Stimulated activated CD8-positive, alpha-beta memory T cell treated with anti-CD3 and anti-CD28 coated beads, Interleukin-15, amount 100 ng/mL, for 48 hours (primary cell): Measurements from ENCODE around the gene HTT-AS.
"Not testable (repeated sequence)": the region's sequence is repeated elsewhere in the genome, so short reads cannot be mapped to it uniquely, and the experiment has no call there.

Source experiments
- DNase-seq, 2 donors: peaks; one replicate each; pipeline ENCODE4 v3.0.0-alpha.2; 2020; ENCODE audit warnings: low read depth in 2 of 2

The HTT-AS gene

DNA sequence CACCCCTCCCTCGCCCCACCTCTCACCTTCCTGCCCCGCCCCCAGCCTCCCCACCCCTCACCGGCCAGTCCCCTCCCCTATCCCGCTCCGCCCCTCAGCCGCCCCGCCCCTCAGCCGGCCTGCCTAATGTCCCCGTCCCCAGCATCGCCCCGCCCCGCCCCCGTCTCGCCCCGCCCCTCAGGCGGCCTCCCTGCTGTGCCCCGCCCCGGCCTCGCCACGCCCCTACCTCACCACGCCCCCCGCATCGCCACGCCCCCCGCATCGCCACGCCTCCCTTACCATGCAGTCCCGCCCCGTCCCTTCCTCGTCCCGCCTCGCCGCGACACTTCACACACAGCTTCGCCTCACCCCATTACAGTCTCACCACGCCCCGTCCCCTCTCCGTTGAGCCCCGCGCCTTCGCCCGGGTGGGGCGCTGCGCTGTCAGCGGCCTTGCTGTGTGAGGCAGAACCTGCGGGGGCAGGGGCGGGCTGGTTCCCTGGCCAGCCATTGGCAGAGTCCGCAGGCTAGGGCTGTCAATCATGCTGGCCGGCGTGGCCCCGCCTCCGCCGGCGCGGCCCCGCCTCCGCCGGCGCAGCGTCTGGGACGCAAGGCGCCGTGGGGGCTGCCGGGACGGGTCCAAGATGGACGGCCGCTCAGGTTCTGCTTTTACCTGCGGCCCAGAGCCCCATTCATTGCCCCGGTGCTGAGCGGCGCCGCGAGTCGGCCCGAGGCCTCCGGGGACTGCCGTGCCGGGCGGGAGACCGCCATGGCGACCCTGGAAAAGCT is at the start of gene HTT-AS, which contains the start of gene HTT:
TSS of gene HTT-AS (minus strand) at position 461 of the 768 bp plus-strand sequence.
TSS of gene HTT (plus strand) at position 604 of the 768 bp plus-strand sequence. CDS start at position 749, 145 bp downstream.
- DNase-seq = peak; percentile 90 to 91

DNA sequence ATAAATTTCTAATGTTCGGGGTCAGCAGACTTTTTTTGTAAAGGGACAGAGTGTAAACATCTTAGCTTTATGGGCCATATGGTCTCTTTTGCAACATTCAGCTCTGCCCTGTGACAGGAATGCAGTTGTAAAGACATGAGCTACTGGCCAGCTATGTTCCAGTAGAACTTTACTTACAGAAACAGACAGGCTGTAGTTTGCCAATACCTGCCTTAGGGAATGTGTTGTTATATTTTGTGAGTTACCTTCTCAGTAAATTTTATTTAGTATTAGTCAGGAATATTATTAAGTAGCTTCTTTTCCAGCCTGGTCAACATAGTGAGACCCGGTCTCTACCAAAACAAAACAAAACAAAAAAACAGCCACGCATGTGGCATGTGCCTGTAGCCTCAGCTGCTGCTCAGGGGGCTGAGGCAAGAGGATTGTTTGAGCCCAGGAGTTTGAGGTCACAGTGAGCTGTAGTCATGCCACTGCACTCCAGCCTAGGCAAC is 48.9 kb upstream of the HTT-AS start:
- DNase-seq = no peak

DNA sequence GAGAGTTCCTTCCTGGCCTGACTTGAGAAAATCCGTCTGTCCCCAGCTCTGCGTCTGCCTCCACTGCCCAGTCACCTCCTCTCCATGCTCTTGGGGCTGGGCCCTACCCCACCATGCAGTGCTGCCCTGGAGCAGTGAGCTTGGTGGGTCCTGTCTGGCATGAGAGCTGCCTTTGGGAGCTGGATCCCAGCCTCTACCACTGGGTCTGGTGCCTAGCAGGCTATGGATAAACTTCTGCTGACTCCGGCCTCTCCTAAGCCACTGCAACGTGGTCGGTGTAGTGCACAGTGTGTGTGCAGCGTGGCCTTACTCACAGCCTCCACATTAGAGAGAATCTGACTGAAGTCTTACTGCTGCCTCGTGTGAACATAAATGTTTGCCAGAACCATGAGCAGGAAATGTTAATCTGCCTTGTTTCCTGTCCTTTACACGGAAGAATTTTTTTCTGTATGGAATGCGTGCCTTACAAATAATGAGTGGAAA is 47.8 kb upstream of the HTT-AS start:
- no peak for DNase-seq

DNA sequence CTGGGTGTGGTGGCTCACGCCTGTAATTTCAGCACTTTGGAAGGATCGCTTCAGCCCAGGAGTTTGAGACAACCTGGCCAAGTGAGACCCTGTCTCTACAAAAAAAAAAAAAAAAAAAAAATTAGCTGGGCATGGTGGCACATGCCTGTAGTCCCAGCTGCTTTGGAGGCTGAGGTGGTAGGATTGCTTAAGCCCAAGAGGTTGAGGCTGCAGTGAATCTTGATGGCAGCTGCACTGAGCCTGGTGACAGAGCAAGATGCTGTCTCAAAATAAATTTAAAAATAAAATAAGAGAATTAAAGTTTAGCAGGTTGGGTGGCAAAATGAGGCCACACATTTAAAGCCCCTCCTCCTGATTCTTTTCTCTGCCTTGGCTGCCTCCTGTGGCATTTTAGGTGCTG is 47.3 kb upstream of the HTT-AS start:
- DNase-seq = no peak

DNA sequence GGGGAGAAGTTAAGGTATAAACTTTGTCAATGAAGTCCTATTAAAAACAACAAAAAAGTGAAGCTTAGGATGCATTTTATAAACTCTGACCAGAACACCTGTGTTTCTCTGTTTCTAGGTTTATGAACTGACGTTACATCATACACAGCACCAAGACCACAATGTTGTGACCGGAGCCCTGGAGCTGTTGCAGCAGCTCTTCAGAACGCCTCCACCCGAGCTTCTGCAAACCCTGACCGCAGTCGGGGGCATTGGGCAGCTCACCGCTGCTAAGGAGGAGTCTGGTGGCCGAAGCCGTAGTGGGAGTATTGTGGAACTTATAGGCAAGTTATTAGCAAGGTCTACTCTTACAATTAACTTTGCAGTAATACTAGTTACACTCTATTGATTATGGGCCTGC is 46.8 kb upstream of the HTT-AS start:
- no peak for DNase-seq

DNA sequence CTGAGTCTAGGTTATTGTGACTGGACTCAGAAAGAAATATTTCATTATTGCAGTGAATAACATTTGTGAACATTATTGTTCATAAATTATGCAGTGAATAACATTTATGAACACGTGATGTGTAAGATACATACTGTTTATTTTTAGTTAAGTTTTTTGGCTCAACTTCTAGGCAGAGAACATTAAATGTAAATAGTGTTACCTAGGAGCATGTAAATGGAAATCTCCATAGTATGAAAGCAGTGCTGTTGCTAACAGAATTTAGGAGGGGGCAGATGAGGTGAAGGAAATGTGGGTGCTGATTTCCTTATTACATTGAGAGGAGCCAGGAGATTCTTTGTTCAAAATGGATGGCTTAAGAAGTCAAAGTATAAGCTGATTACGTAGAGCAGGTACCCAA is 45.1 kb upstream of the HTT-AS start:
- DNase-seq = no peak

DNA sequence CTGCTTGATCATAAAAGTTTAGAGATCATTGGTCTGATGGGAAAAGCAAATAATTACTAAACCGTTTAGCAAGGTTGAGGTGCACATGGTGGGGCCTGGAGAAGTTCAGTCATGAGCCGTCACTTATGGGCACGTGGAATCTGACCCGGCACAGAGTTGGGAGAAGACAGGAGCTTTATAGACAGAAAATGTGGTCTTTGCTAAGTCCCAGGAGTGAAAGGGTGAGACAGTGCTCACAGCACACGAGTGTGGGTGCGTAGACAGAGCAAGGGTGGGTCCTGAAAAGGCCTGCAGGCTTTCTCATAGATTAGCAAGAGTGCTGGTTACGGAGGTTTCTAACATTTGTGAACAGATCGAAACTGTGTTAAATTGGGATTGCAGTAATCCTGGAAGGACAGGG is 44.0 kb upstream of the HTT-AS start:
- DNase-seq = no peak

DNA sequence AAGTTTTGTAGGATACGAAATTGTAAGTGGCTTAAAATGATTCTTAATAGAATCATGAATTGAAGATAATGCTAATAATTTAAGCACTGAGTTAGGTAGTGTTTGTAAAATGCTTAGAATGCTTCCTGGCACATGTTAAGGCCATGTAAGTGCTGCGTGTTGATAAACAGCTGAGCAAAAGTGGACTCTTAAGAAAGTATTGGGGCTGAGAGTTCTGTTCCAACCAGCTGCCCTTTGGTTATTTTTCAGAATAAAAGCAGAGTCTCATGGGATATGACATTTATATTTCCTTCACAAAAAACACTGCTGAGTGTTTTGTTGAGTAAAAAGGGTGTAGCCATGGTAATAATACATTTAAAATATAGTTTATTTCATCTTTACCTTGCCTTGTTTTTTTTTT is 42.6 kb upstream of the HTT-AS start:
- DNase-seq = no peak

DNA sequence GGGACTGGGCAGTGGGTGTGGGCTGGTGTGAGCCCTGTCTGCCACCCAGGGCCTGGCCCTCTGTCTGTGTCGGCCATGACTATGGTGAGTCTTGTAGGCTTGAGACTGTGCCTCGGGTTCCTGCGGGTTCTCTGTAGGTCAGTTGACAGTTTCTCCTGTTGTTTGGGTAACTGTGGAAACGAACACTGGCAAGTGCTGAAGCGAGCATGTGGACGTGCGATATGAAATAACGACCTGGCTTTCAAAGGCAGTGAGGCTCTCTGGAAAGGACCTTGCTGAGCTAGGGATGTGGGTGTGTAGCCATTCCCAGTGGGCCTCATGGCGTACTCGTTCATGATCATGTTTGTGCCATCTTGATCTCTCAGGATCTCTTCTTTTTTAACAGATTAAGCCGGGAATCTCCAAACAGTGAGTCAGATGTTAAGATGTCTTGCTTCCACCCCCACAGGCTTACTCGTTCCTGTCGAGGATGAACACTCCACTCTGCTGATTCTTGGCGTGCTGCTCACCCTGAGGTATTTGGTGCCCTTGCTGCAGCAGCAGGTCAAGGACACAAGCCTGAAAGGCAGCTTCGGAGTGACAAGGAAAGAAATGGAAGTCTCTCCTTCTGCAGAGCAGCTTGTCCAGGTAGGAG is 41.4 kb upstream of the HTT-AS start:
- DNase-seq = no peak

DNA sequence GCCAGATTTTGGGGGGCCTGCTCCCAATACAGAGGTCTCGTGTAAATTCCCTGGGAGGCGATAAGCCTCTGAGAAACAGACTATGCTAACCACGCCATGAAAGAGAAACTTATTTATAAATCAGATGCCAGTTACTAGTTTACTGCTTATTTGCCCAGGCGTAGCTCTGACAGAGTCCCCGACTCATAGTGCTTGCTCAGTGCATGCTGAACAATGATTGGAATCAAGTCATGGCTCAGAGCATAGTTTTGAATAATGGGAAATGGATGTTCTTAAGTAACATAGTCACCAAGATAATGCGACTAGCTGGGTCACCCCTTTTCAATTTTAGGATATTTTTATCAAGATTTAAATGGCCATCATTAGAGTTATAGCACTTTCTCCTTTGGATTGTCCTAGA is 40.0 kb upstream of the HTT-AS start:
- no peak for DNase-seq

DNA sequence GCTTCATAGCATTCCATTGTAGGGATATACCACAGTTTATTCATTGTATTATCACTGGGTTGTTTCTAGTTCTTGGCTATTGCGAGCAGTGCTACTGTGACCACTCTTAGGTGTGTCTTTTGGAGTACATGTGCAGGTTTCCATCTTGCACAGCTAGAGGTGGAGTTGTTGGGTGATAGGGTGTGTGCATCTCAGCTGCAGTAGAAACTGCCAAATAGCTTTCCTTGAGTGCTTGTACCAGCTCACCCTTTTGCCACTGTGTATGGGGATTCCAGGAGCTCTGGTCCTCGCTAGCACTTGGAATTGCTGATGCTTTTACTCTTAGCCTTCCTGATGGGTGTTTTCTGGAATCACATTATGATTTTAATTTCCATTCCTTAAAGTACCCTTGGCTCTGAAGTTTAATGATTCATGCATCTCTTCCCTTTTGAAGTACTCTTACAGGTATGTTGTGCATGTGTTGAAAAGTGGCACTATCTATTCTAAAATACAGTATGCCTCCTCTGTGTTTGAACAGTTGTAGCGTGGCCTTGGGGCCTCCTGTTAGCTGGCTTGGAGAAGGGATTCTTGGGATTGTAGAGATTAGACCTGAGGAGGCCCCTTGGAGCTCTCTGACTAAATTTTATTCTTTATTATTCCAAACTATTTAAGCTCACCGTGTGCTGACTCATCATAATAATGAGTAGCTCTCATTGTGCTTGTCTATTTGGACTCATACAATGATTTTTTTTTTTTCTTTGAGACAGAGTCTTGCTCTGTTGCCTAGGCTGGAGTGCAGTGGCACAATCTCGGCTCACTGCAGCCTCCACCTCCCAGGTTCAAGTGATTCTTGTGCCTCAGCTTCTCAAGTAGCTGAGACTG is 38.5 kb upstream of the HTT-AS start:
- no peak for DNase-seq

DNA sequence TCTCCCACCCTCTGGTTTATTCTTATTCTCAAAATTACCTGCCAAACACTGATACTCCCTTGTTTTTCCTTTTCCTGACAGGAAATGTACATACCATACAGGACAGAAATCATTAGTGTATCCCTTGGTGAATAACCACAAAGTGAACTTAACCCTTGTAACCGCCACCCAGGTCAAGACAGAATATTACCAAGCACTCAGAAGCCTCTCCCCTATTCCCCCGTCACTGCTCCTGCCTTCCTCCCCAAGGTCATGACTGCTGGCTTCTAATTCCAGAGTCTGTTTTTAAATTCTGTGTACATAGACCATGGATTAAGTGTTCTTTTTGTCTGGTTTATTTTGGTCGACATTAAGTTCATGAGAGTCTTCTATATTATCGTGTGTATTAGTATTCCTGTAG is 37.9 kb upstream of the HTT-AS start:
- no peak for DNase-seq

DNA sequence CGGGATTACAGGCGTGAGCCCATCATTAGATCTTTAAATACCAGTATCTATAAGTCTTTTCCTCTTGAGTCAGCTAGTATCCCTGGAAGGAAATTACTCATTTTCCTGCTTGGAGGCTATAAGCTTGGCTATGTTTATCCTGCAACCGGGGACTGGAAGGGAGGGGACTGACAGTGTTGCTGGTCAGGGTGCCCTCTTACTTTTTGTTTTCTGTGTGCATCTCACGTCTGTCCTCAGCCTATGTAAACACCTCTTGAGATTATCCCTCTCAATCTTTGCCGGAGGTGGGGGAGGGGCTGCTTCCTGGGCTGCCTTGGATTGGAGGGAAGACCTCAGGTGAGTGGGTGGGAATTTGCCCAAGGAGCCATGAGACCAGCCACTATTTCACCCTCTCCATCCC is 37.1 kb upstream of the HTT-AS start:
- DNase-seq = no peak

DNA sequence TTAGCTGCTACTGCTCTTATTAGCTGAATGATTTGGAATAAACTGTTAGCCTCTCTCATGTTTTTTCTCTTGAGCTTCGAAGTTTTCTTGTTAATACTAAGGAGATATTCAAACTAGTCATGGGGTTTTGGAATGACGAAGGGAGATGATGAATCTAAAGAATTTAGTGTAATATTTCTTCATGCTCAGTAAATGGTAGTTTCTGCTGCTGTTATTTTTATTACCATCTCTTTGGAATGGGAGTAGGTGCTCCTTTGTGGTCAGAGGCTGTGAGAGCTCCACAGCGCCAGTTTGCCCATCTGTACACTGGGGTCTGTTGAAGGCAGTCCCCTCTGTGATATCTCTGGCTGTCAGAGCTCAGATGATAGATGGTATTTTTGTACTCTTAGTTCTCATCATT is 33.9 kb upstream of the HTT-AS start:
- no peak for DNase-seq

DNA sequence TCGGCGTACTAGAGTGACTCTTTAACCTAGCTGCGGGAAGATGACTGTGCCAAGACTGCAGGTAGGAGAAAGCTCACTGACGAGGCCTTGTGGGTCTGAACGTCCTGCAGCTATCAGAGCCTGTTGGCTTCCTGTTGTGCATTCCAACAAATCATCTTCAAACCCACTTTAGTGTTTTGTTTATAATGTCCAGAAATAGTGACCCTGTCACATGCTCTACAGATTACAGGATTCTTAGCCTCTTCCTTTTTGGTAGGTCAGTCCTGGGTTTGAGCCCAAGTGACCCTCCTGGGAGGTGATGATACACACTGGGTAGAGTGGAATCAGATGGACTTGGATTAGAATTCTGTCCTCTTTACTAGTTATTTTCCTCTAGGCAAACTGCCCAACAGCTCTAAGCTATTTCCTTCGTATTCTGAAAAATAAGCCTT is 33.4 kb upstream of the HTT-AS start:
- no peak for DNase-seq

DNA sequence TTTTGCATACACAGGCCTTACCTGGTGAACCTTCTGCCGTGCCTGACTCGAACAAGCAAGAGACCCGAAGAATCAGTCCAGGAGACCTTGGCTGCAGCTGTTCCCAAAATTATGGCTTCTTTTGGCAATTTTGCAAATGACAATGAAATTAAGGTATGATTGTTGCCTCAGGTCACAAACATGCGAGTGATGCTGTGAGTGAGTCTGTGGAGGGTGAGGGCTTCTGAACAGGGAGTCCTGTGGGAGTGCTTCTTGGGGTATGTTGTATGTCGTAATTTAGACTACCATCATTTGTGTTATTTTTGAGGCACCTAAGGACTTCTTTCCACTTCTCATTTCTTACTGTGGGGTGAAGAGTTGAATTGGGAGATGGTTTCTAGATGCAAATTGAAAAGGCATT is 32.9 kb upstream of the HTT-AS start:
- DNase-seq = no peak

DNA sequence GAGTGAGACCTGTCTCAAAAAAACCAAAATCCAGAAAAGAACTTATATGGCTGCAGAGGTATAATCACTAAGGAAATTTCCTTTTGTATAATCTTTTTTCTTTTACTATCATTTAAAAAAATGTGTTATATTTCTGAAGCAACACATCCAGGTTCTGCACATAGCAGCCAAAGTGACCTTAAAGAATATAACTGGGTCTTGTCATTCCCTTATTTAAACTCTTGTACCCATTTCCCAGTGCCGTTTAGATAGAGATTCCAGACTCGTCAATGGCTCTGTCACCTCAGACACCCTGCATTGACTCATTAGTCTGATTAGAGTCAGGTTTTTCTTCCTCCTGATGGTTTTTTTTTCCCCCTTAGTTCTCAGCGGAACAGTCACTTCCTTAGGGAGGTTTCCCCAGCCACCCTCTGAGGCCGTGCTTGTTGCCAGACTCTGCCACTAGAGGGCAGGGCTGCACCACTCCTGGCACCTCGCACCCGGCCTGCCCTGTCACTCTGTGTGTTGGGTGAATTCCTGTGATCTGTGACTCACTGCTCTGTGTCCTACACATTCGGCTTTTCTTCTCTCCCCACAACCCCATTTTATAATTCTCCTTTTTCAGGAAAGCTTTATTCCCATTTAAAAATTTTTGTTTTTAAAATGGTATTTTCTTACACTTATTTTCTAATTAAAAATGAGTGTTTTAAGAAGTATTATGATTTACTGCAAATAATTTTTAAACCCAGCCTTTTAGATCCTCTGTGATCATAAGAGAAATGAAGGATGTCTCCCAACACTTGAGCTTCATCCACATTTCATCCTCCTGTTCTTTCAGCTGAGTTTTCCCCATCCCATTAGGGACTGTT is 32.2 kb upstream of the HTT-AS start:
- DNase-seq = peak; percentile 82 to 84

DNA sequence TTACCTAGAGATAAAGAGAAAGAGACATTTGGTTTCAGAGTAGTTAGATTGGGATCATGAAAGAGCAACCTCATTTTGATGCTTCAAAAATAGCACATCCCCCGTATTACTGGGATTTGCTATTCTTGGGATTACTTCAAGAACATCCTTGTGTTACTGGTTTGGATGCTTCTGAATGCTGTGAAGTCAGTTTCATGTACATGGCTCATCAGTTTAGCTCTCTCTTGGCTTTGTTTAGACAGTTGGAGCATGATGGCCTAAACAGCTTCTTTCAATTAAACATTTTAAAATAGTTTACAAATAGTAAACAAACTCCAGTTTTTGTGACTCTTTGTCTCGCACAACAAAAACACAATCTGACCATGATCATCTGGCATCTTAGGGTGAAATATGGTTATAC is 24.0 kb upstream of the HTT-AS start:
- DNase-seq = no peak

DNA sequence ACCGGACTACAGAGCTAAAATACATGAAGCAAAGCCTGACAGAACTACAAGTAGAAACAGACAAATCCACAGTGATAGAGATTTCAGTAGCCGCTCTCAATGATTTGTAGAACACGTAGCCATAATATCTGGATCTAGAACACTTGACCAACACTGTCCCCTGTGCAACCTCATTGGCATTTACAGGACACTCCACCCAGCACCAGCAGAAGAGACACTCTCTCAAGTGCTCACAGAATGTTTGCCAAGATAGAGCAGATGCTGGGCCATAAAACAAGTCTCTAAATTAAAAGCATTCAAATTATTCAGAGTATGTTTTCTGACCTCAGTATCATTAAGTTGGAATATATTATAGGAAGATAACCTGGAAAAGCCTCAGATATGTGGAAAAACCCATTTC is 21.9 kb upstream of the HTT-AS start:
- DNase-seq = no peak

DNA sequence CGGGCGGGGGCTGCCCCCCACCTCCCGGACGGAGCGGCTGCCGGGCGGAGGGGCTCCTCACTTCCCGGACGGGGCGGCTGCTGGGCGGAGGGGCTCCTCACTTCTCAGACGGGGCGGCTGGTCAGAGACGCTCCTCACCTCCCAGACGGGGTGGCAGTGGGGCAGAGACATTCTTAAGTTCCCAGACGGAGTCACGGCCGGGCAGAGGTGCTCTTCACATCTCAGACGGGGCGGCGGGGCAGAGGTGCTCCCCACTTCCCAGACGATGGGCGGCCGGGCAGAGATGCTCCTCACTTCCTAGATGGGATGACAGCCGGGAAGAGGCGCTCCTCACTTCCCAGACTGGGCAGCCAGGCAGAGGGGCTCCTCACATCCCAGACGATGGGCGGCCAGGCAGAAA is 20.4 kb upstream of the HTT-AS start:
- not testable (repeated sequence) for DNase-seq

DNA sequence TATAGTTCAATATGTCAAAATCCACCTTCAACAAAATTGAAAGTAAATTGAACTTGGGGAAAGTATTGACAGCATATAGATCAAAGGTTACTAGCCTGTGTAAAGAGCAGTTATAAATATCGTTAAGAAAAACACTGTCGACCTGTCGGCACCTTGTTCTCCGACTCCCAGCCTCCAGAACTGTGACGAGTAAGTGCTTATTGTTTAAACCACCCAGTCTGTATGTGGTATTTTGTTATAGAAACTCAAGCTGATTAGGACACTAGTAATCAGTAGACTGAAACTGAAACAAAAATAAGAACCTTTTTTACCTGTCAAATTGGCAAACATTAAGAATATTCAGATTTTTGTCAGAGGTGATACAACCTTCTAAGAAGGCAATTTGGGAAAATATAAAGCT is 17.1 kb upstream of the HTT-AS start:
- DNase-seq = no peak
